ENCODE results near the gene RALGAPA2. TPM values are rescaled to one million over a fixed set of nuclear protein-coding genes. Genes with fewer than 3 reads are reported as not detected.

The RALGAPA2 gene
- total RNA-seq, 4 donors from 2014 or later = 20.1 to 27.7 (median 23.0) TPM

DNA sequence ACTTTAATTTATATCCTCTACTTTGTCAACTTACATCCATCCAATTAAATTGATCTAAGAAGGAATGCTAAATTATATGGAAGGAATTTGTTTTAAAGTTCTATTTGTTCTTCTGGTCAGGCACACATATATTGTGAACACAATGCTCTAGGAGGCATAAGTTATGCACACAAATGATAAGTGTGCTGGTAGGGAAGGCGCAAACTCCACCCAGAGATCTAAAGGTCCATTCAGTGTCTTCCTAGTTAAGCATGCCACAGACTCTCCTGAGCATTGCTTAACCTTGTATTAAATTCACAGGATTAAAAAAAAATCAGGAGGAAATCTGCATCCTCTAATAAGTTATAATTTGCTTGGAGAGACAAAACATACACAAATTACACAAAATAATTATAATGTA is 127.3 kb downstream of the RALGAPA2 start:
- no peaks in the 10 kb centered on the region for H3K9me3 ChIP-seq
- intact Hi-C loops (cut with DNase I) = no loop called here
- 96% methylated on average over 1 of the region's 1 CpG for WGBS
- peaks cover 14 to 85% (median 51%) of the 10 kb centered on the region in 4 donors for H3K36me3 ChIP-seq
- no peak overlapping the region for H3K4me3 ChIP-seq
- no peak for TF ChIP-seq EP300 (IDR thresholded peaks at IDR 0.05)
- no peak for TF ChIP-seq POLR2A (IDR thresholded peaks at IDR 0.05; ENCODE audit: low read depth)
- TF ChIP-seq, protein P1, sequence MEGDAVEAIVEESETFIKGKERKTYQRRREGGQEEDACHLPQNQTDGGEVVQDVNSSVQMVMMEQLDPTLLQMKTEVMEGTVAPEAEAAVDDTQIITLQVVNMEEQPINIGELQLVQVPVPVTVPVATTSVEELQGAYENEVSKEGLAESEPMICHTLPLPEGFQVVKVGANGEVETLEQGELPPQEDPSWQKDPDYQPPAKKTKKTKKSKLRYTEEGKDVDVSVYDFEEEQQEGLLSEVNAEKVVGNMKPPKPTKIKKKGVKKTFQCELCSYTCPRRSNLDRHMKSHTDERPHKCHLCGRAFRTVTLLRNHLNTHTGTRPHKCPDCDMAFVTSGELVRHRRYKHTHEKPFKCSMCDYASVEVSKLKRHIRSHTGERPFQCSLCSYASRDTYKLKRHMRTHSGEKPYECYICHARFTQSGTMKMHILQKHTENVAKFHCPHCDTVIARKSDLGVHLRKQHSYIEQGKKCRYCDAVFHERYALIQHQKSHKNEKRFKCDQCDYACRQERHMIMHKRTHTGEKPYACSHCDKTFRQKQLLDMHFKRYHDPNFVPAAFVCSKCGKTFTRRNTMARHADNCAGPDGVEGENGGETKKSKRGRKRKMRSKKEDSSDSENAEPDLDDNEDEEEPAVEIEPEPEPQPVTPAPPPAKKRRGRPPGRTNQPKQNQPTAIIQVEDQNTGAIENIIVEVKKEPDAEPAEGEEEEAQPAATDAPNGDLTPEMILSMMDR (IDR thresholded peaks at IDR 0.05) = no peak
- H3K4me1 ChIP-seq = no peaks in the 10 kb centered on the region
- DNase-seq (ENCODE audit: extremely low spot score) = no peak
- H3K27ac ChIP-seq (replicated peaks in 1 of 4) = no peak overlapping the region
- no peaks in the 10 kb centered on the region for H3K27me3 ChIP-seq

DNA sequence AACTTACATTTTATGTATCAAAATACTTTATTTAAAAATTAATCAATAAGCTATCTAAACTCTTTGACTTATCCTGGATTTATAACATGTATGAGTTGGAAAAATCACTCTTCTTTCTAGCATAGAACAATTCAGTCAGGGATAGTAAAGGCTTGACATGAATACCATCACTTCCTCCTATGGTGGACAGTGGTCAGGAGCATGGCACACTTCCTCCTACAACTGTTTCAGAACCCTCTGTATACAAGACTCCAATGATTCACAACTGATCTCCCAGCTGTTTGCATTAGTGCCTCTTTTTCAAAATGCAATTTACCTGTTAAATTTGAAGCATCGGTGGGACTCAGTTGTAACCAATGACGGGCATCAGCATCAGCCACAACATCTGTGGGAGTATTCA is 129.7 kb downstream of the RALGAPA2 start:
- Histone ChIP-seq H3K27me3 (no peaks in the 10 kb centered on the region), H3K27ac (replicated peaks in 1 of 4) (no peak overlapping the region), H3K36me3 (peaks cover 7 to 74% (median 49%) of the 10 kb centered on the region in 4 donors), H3K4me1 (no peaks in the 10 kb centered on the region), H3K9me3 (no peaks in the 10 kb centered on the region), H3K4me3 (no peak overlapping the region)
- TF ChIP-seq POLR2AphosphoS5 (IDR thresholded peaks at IDR 0.05) = no peak
- no peak for DNase-seq (ENCODE audit: extremely low spot score)
- intact Hi-C loops (cut with DNase I) = no loop called here
- 86% methylated on average over 2 of the region's 2 CpGs for WGBS

DNA sequence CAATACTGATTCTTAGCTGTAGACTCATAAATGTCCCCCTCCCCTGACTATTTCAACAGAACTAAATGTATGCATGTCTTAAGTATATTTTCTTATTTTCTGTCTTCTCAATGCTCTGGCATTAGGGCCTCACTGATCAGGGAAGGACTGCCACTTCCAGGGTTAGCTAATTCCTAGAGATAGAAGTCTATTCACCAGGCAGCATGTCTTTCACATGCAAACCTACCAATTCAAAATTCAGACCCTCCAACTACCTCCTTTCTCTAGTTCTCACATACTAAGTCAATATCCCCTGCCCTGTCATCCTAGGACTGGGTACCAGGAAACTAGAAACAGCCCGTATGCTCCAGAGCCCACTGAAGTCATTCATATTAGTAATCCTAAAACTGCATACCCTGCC is 132.3 kb downstream of the RALGAPA2 start:
- Histone ChIP-seq H3K36me3 (peaks cover 7 to 66% (median 44%) of the 10 kb centered on the region in 4 donors), H3K4me1 (no peaks in the 10 kb centered on the region), H3K9me3 (no peaks in the 10 kb centered on the region), H3K27me3 (no peaks in the 10 kb centered on the region), H3K27ac (replicated peaks in 1 of 4) (no peak overlapping the region), H3K4me3 (no peak overlapping the region)
- intact Hi-C loops (cut with DNase I) = no loop called here
- 100% methylated on average over 1 of the region's 1 CpG for WGBS
- no peak for TF ChIP-seq POLR2A (IDR thresholded peaks at IDR 0.05; ENCODE audit: low read depth)
- TF ChIP-seq, protein P1 (IDR thresholded peaks at IDR 0.05) = no peak
- no peak for TF ChIP-seq POLR2AphosphoS5 (IDR thresholded peaks at IDR 0.05)
- TF ChIP-seq EP300 (IDR thresholded peaks at IDR 0.05) = no peak
- DNase-seq (ENCODE audit: extremely low spot score) = no peak

DNA sequence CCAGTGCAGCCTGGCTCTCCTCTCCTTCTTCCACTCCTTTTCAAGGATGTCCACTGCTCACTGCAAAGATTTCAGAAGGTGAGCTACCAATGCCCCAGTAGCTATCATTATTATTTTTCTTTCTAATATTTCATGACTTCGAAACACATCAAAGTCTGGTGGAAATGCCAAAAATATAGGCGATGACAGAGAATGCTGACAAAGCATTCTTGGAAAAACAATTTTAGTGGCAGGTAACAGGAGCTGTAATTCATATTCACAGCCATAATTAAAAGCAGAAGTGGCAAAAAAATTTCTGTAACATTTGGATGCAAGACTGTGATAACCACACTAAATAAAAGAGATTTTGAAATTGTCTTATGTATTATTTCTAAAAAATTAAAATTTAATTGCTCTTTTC is 133.6 kb downstream of the RALGAPA2 start:
- no peak overlapping the region for H3K4me3 ChIP-seq
- peaks cover 7 to 65% (median 42%) of the 10 kb centered on the region in 4 donors for H3K36me3 ChIP-seq
- no peaks in the 10 kb centered on the region for H3K27me3 ChIP-seq
- 88% methylated on average over 2 of the region's 2 CpGs for WGBS
- no peaks in the 10 kb centered on the region for H3K9me3 ChIP-seq
- H3K27ac ChIP-seq (replicated peaks in 1 of 4) = no peak overlapping the region
- no peaks in the 10 kb centered on the region for H3K4me1 ChIP-seq
- DNase-seq (ENCODE audit: extremely low spot score) = no peak
- TF ChIP-seq, protein P1 (IDR thresholded peaks at IDR 0.05) = no peak
- TF ChIP-seq POLR2AphosphoS5 (IDR thresholded peaks at IDR 0.05) (no peak), EP300 (IDR thresholded peaks at IDR 0.05) (no peak), POLR2A (IDR thresholded peaks at IDR 0.05; ENCODE audit: low read depth) (no peak)
- intact Hi-C loops (cut with DNase I) = loop anchor here (10.0 kb wide), 1 partner anchor 54 kb away; no protein-coding TSS in a partner anchor

DNA sequence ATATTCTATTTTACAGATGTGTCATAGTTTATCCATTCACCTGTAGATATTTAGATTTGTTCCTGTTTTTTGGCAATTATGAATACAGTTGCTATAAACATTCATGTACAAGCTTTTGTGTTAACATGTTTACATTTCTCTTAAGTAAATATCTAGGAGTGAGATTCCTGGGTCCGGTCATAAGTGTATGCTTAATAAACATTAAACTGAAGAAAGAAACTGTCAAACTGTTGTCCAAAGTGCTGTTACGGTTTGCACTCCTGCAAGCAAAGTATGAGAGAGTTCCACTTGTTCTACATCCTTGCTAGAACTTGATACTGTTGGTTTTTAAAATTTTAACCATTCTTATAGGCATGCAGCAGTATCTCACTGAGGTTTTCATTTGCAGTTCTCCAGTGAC is 138.6 kb downstream of the RALGAPA2 start:
- TF ChIP-seq POLR2AphosphoS5 (IDR thresholded peaks at IDR 0.05) (no peak), POLR2A (IDR thresholded peaks at IDR 0.05; ENCODE audit: low read depth) (no peak), EP300 (IDR thresholded peaks at IDR 0.05) (no peak)
- TF ChIP-seq, protein P1 (IDR thresholded peaks at IDR 0.05) = no peak
- intact Hi-C loops (cut with DNase I) = loop anchor here (10.0 kb wide), 1 partner anchor 49 kb away; no protein-coding TSS in a partner anchor
- Histone ChIP-seq H3K27me3 (no peaks in the 10 kb centered on the region), H3K36me3 (peaks cover 0 to 52% (median 33%) of the 10 kb centered on the region in 4 donors), H3K4me3 (no peak overlapping the region), H3K27ac (replicated peaks in 1 of 4) (no peak overlapping the region), H3K9me3 (no peaks in the 10 kb centered on the region), H3K4me1 (no peaks in the 10 kb centered on the region)
- DNase-seq (ENCODE audit: extremely low spot score) = no peak
- 68% methylated on average over 2 of the region's 2 CpGs for WGBS

Data from esophagus muscularis mucosa (tissue), 4 donors.